GM10847 (cell line): ENCODE data around the gene SORT1.

Experiments used
- POLR2A ChIP-seq: IDR thresholded peaks from 2 replicates; pipeline ENCODE4 v1.6.1; 2011; ENCODE audit not compliant: insufficient read length; ENCODE audit errors: extremely low read depth

SORT1 gene

DNA sequence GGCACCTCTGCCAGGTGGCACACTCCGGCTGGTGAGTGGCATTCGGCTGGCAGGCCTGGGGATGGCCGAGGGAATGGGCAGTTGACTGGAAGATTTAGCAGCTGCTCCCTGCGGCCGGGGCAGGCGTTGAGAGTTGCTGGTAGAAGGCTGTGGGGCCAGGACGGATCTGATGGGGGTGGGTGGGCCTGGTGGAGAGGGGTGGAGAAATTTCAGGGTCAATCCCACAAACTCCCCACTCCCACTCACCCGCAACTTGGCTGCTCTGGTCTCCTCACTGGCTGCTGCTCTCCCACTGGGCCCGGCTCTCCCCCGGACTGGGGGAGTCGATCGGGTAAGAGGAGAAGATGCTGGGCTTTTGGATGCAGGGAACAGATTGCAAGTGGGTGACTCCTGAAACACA is 116.9 kb downstream of the SORT1 start:
- no peak for TF ChIP-seq POLR2A

DNA sequence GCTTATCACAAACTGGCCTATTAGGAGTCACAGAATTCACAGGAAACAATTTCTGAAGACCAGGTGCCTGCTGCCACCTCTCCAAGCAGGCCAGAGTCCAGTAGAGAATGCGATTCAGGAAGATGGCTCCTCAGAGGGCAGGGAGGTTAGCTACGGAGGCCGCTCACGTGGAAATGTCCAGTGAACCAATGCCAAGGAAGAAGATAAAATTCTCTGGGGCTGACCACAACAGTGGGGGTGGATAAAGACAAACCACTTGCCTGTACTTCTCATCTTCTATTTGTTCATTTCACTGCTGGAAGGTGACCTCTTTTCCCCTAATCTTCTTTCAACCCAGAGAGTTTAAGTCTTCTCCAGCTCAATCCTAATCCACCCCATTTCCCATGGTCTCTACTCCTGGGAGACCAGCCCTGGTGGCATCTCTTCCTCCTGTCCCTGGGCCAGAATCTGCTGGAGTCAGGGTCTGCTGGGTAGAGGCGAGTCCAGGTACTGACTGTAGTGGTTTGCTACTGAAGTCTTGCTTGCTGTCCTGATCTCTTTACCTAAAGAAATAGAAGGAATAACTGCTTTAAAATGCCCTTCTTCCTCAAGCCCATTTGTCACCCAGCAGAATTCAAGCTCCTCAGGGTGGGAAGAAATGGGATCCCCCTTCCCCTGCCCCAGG is 118.0 kb downstream of the SORT1 start:
- no peak for TF ChIP-seq POLR2A

DNA sequence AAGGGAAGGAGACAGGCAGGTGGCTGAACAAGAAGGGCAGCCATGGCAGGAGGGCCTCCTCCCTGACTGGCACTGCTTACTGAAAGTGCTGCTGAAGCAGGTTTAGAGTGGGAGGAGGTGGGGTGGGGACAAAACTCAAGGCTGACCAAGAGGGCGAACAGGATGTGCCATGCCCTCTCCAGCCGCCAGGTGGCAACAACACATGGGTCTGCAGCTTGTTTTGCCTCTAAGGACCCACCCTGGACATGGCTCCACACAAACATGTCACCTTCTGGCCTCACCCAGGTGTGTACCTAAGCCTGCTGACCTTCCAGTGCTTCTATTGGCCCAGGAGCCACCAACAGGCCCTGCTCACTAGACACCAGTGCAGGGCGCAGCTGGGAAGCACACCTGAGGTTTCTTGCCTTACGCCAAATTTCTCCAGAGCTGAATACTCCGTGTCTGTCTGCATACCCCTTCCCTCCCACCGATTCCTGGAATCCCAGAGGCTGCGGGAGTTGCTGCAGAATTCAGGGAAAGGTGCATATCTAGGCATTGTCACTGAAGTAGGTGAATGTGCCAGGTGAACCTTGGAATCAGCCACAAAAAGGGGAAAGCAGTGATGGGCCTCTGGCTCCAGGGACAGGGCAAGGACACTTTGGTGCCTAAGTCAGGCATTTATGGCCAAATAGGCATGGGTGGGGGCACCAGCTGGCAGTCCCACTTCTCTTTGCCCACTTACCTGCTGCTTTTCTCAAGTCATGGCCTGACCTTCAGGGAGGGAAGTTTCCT is 120.1 kb downstream of the SORT1 start:
- no peak for TF ChIP-seq POLR2A

DNA sequence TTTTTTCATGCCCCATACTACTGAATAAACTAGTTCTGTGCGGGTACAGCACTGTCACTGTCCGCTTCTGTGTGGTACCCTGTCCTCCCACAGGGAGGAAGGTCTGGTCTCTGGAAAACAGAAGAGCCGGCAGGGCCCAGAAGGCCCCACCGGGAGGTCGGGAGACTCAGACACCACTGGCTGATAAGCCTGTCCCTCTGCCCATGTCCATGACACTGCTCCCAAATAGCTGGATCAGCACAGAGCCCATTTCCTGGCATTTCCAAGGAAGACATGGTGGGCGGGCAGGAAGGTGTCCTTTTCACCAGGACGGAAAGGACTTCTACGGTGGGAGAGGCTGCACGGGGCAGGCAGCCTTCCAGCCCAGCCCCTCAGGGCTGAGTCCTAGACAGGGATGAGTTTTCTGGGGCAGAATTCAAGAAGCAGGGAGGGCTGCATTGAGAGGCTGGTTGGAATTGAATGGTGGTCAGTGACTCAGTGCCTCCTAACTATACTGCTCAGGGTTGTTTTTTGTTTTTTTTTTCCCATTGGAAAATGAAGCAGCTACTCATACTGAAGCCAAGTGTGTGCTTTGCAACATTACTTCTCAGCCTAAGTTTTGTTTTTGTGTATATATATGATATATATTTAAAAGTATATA is 121.9 kb downstream of the SORT1 start:
- no peak for TF ChIP-seq POLR2A

DNA sequence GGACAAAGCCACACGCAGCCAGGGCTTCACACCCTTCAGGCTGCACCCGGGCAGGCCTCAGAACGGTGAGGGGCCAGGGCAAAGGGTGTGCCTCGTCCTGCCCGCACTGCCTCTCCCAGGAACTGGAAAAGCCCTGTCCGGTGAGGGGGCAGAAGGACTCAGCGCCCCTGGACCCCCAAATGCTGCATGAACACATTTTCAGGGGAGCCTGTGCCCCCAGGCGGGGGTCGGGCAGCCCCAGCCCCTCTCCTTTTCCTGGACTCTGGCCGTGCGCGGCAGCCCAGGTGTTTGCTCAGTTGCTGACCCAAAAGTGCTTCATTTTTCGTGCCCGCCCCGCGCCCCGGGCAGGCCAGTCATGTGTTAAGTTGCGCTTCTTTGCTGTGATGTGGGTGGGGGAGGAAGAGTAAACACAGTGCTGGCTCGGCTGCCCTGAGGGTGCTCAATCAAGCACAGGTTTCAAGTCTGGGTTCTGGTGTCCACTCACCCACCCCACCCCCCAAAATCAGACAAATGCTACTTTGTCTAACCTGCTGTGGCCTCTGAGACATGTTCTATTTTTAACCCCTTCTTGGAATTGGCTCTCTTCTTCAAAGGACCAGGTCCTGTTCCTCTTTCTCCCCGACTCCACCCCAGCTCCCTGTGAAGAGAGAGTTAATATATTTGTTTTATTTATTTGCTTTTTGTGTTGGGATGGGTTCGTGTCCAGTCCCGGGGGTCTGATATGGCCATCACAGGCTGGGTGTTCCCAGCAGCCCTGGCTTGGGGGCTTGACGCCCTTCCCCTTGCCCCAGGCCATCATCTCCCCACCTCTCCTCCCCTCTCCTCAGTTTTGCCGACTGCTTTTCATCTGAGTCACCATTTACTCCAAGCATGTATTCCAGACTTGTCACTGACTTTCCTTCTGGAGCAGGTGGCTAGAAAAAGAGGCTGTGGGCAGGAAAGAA is 122.9 kb downstream of the SORT1 start:
- no peak for TF ChIP-seq POLR2A

DNA sequence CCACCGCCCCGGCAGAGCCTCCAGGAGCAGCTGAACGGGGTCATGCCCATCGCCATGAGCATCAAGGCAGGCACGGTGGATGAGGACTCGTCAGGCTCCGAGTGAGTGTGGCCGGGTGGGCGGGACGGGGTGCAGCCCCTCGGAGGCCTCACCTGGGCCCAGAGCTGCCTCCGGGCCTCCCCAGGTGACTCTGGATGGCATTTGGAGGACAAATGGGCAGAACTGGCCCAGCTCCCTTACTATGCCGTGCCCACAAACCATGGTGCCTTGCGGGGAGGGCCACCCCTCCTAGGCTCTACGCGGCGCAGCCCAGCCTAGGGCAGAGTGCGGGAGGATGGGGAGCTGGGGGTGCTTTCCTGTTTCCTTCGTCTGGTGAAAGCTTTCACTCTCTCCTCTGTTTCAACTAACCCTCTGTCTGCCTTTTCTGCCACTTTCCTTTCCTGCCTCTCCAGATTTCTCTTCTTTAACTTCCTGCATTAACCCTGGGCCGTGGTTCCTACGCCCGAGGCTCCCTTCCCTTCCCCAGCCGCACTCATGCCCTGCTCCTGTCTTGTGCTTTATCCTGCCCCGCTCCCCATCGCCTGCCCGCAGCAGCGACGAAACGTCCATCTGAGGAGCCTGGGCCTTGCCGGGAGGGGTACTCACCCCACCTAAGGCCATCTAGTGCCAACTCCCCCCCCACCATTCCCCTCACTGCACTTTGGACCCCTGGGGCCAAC is 124.0 kb downstream of the SORT1 start:
- no peak for TF ChIP-seq POLR2A

DNA sequence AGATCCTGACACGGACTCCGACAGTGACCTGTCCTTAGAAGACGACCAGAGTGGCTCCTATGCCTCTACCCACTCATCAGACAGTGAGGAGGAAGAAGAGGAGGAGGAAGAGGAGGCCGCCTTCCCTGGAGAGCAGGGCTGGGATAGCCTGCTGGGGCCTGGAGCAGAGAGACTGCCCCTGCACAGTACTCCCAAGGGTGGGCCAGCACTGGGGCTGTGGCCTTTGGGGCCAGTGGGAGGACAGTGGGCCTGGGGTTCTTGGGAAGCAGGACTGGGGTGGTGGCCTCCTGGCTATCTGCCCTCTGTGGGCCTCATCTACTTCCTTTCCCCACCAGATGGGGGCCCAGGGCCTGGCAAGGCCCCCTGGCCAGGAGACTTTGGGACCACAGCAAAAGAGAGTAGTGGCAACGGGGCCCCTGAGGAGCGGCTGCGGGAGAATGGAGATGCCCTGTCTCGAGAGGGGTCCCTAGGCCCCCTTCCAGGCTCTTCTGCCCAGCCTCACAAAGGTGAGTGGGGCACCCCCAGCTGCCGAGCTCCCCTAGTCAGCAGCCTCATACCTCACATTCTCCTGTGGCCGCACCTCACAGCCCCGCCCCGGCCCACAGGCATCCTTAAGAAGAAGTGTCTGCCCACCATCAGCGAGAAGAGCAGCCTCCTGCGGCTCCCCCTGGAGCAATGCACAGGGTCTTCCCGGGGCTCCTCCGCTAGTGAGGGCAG is 124.7 kb downstream of the SORT1 start:
- no peak for TF ChIP-seq POLR2A

DNA sequence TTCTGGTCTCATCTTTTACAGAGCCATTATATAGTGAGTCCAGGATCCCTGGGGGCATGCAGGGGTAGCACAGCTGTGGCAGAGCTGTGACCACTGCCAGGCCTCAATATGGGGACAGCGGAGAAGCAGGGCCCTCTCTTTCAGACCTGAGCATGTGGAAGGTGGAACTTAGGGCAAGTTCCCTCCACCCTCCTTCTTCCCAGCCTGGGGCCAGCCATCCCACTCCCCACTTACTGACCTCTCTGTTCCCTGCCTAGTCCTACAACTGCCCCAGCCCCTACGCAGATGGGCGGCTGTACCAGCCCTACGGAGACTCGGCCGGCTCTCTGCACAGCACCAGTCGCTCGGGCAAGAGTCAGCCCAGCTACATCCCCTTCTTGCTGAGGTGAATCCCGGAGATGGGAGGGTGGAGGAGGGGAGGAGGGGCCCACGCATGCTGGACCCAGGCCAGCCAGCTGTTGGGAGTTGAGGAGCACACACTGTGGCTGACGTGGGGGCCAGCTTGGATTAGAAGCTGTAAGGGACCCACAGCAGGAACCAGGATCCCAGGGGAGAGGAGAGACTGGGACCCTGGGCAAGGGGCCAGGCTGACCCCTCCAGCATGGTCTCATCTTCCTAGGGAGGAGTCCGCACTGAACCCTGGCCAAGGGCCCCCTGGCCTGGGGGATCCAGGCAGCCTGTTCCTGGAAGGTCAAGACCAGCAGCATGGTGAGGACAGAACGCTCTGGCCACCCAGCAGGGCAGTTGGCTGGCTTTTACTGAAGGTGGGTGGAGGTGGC is 125.5 kb downstream of the SORT1 start:
- no peak for TF ChIP-seq POLR2A

DNA sequence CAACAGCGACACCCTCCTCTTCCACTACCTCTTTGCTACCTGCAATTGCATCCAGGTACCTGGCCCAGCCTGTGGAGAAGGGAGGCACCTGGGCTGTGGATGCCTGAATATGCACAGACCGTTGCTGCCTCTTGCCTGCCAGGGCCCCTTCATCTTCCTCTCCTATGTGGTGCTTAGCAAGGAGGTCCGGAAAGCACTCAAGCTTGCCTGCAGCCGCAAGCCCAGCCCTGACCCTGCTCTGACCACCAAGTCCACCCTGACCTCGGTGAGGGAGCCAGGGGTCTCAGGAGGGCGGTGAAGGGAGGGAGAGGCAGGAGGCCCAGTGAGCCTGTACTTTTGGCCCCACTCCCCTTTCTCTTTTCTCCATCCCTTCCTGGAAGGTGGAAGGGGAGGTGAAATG is 126.3 kb downstream of the SORT1 start:
- TF ChIP-seq POLR2A = no peak

DNA sequence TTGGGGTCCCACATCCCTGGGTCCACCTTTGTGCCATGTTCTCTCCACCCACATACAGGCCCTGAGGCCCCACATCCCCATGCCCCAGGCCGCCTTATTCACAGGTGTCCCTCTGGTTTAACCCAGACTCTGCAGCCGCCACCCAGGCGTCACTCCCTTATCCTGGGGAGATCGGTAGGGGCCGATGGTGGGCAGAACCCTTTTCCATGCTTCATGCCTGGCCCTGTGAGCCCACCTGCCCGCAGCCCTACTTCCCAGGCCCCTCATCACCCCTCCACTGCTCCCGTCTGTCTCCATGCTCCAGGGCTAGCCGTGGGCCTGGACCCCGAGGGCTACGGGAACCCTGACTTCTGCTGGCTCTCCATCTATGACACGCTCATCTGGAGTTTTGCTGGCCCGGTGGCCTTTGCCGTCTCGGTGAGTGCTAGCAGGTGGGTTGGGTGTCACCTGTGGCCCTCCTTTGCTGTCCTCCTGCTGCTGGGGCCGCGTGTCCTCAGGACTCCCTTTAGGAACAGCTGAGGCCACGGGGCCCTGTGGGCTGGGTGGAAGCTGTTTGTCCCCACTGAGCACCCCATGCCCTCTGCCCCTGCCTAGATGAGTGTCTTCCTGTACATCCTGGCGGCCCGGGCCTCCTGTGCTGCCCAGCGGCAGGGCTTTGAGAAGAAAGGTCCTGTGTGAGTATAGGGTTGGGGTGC is 126.9 kb downstream of the SORT1 start:
- no peak for TF ChIP-seq POLR2A

DNA sequence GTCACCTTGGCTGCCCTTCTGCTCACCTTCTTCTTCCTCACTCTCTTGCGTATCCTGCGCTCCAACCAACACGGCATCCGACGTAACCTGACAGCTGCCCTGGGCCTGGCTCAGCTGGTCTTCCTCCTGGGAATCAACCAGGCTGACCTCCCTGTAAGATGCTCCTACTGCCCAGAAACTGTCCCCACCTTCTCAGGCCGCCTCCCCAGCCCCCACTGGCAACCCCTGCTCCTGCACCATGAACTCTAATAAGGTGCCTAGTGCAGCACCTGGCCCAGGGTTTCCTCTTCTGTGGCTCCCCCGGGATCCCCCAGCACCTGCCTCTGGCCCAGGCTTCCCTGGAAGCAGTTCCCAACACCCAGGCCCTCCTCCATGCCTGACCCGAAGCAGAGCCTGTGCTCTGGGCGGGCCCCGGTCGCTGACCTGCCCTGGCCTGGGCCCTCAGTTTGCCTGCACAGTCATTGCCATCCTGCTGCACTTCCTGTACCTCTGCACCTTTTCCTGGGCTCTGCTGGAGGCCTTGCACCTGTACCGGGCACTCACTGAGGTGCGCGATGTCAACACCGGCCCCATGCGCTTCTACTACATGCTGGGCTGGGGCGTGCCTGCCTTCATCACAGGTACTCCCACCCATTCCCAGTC is 127.6 kb downstream of the SORT1 start:
- TF ChIP-seq POLR2A = no peak

DNA sequence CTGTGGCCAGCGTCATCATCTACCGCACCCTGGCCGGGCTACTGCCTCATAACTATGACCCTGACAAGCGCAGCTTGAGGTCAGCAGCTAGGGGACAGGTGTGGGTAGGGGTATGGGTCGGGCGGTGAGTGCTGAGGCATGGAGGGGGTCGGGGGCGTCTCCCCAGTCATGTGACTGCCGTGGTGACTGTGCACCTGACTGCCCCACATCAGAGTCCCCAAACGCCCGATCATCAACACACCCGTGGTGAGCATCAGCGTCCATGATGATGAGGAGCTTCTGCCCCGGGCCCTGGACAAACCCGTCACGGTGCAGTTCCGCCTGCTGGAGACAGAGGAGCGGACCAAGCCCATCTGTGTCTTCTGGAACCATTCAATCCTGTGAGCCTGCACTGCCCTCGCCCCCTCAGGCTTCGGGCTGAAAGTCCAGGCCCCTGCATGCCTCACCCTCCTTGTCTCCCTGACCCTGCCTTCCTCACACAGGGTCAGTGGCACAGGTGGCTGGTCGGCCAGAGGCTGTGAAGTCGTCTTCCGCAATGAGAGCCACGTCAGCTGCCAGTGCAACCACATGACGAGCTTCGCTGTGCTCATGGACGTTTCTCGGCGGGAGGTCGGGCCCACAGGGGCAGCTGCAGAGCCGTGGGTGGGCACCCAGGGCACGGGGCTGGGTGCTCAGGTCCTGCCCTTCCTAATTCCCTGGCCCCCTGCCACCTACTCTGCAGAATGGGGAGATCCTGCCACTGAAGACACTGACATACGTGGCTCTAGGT is 128.3 kb downstream of the SORT1 start:
- TF ChIP-seq POLR2A = no peak
